GM18868 (cell line): ENCODE results near the gene CRHR2.

Source experiments
- ATAC-seq: cut with Tn5 transposase; IDR thresholded peaks from one replicate; pipeline ENCODE4 v1.9.1; 2021; ENCODE audit warnings: mild to moderate bottlenecking, moderate library complexity; ENCODE audit not compliant: unreplicated experiment

Gene CRHR2

GRCh38 chr7:30707391-30708357 is 25.4 kb upstream of the CRHR2 start:
- ATAC-seq = no peak

- no peak for ATAC-seq
These were observed 24.7 kb upstream of the CRHR2 start for GRCh38 chr7:30706908-30707307.

- ATAC-seq = no peak
These were observed 24.1 kb upstream of the CRHR2 start for GRCh38 chr7:30706316-30706715.

DNA sequence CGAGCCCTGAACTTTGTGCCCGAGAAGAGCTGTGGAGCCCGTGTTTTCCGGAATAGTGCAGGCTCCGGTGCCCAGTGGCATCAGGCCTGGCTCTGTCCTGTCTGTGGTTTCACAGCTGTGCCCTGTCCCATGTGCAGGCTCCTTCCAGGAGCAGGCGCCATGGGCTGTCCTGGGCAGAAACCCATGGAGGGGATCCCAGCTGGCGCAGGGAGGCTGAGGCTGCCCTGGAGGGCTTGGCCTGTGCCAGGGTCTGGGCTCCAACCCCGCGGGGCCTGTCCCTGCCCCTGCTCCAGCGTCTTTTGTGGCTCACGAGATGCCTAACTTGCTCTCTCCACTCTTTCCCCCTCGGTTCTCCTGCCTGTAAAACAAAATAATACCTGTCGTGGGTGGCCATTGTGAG is 23.3 kb upstream of the CRHR2 start:
- ATAC-seq = no peak

- no peak for ATAC-seq
These were observed 22.8 kb upstream of the CRHR2 start for GRCh38 chr7:30705008-30705407.

DNA sequence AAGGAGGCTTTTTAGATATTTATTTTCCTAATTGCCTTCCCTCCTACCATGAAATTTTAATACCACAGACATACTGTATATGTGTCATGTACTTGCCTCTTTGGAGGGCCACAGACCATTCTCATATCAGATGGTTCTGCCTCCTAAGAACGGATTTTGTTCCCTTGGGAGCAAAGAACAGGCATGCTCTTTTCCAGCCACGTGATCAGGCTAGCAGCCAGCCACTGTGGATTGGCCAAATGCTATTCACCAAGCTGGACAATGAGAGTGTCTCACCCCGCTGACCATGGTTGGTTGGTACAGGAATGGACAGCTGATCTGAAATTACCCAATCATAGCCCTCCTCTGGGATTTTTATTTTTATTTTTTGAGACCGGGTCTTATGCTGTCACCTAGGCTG is 21.5 kb upstream of the CRHR2 start:
- no peak for ATAC-seq

DNA sequence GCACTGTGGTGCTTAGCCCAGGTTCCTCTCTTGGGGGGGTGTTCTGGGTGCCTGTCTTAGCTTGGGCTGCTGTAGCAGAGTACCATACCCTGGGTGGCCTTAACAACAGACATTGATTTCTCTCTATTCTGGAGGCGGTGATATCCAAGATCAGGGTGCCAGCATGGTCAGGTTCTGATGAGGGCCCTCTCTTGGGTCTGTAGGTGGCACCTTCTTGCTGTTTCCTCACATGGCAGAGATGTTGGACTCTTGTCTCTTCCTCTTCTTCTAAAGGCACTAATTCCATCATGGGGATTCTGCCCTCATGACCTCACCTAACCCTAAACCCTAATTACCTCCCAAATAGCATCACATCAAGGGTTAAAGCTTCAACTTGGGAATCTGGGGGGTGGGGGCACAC is 19.9 kb upstream of the CRHR2 start:
- ATAC-seq = no peak

DNA sequence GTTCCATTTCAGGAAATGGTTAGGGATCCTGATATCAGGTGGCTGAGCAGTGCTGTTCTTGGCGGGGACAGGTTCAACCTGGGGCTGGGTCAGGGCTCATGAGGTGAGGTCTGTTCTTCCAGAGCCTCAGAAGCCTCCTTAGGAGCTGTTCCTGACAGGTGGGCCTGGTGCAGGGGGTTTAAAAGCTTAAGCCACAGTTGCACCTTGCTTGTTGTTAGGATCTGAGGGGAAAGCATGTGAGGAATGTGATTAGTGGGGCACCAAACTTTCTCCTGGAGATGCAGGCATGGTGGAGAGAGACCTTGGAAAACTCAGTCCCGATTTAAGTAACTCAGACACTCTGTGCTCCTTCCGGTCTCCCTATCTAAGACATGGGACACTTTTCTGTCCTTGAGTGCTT is 18.7 kb upstream of the CRHR2 start:
- ATAC-seq = no peak

- ATAC-seq = no peak
These were observed 17.6 kb upstream of the CRHR2 start for GRCh38 chr7:30699706-30700495.

DNA sequence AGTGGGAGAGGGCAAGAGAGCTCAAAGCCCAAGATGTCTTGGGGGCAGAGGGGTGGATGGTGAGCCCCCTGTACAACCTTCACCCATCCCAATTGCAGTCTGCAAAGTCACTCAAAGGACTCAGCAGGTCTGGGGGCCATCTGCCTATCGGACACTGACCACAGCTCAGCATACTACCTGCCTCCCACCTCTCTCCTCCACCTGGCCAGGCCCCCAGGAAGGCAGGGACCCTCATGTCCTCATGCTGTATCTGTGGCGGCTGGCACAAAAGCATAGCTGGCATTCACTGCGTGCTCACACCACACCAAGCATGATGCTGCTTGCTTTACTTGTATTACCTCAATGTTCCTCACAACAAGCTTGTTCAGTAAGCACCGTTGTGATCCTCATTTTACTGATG is 16.2 kb upstream of the CRHR2 start:
- ATAC-seq = no peak

- no peak for ATAC-seq
These were observed 15.6 kb upstream of the CRHR2 start for GRCh38 chr7:30697719-30698460.

DNA sequence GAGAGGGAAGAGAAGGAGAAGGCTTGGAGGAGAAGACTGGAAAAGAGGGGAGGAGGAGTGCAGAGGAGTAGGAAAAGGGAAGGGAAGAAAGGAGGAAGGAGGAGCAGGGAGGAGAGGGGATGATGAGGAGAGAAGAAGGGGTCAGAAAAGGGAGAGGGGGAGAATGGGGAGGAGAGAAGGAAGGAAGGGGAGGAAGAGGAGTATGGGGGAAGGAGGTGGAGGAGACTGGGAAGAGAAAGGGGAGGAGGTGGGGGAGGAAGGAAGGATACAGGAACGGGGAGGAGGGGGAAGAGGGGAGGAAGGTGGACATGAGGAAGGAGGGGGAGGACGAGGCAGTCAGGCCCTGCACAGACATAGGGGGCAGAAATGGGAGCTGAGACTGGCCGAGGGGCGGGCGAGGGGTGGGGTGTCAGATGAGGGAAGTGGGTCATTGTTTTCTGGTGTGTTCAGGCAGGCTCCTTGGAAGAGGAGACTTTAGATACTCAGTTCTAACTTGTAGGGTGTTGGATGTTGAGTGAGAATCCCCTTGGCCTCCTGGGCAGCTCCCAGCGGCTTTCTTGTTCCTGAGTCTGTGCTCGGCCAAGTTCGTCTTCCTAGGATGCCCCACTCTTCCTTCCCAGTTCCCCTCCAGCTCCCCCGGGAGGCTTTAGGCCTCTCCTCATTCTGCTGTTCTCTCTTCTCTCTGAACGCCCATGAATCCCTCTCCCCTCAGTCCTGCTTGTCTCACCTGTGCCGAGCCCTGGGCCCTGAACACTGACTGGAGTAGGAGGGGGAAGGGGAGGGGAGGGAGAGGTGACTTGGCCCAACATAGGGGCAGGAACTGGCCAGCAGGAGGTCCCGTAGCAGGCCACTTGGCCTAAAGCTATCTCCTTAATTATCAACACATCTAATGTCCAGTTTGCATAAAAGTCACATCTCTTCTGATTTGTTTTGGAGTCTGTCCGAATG is 12.8 kb upstream of the CRHR2 start:
- no peak for ATAC-seq

DNA sequence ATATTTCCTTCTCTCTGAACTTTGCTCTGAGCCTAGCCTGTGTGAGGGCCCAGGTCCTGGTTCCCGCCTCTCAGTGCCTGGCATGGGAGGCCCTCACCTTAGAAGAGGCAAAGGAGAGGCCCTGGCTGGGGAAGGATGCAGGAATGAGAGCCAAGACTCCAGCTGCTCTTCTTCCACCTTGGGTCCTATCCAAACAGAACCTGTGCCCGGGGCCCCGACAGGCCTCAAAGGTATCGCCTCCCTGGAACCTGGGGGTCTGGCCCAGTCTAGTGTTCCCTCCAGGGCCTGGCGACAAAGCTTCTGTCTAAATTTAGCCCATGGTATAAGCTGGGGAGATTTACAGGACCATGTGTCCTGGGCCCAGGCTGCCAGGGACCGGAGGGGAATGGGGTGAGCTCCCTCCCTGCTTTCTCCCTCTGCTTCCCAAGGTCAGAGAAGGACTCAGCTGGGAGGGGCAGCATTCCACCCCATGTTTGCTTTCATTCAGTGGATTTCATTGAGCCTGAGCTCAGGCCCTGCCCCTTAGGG is 12.0 kb upstream of the CRHR2 start:
- ATAC-seq = no peak

- no peak for ATAC-seq
These were observed 10.6 kb upstream of the CRHR2 start for GRCh38 chr7:30692882-30693281.

DNA sequence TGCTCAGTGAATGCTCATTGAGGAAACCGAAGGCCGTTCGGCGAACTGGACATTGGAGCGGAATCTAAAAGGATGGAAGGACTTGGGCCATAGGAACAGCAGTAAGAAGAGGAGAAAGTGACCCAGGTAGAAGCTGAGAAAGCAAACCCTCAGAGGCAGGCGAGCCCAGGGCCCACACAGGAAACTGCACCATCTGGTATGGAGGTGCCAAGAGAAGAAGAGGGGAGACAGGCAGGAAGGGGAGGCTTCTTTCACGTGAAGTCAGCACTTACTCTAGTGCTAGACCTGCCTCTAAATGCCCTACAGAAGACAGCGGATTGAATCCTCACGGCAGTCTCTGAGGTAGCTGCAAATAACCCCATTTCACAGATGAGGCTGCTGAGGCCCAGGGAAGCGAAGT is 10.2 kb upstream of the CRHR2 start:
- no peak for ATAC-seq

GRCh38 chr7:30690011-30690410 is 7.8 kb upstream of the CRHR2 start:
- no peak for ATAC-seq

GRCh38 chr7:30688718-30689221 is 6.5 kb upstream of the CRHR2 start:
- ATAC-seq = no peak

DNA sequence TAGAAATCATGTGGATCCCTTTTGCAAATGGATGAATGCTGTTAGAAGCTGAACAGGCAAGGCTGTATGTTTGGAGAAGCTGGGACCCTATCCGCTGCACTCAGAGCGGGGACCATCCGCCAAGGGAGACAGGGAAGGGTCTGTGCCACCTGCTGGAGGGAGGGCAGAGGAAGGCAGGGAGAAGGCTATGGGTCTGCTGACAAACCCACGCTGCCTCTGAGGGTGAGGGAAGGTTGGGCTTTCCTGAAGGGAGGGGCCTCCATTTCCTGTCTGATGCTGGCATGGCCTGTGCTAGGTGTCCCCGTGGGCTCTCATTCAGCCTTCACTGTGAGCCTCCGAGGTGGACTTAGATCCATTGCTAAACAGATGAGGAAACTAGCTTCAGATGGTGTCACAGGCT is 5.3 kb upstream of the CRHR2 start:
- ATAC-seq = no peak

DNA sequence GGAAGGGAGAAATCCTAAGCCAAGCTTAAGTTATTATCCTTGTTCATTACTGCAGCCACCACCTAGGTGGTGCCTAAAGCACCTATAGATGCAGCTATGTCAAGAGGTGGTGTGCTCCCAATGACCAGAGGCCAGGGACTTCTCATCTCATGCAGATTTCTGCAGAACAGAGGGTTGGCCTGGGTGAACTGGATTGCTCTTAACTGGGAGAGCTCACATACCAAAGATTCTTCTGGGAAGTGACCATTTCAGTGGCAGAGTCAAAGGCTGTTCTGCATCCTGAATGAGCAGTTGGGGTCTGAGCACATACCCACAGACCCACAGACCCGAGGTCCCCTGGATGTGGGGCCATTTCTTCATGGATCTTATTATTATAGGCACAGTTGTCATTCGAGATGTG is 2.1 kb upstream of the CRHR2 start:
- ATAC-seq = no peak

- no peak for ATAC-seq
These were observed 1.6 kb upstream of the CRHR2 start for GRCh38 chr7:30683816-30684215.
